ENCODE data around the gene P3H2. TPM values are rescaled to one million over a fixed set of nuclear protein-coding genes. Genes with fewer than 3 reads are reported as not detected.
"Not testable (repeated sequence)": the region's sequence is repeated elsewhere in the genome, so short reads cannot be mapped to it uniquely, and the experiment has no call there.

P3H2 gene
- total RNA-seq, 3 donors from 2014 or later: 16.1 to 51.1 (median 44.1) TPM

DNA sequence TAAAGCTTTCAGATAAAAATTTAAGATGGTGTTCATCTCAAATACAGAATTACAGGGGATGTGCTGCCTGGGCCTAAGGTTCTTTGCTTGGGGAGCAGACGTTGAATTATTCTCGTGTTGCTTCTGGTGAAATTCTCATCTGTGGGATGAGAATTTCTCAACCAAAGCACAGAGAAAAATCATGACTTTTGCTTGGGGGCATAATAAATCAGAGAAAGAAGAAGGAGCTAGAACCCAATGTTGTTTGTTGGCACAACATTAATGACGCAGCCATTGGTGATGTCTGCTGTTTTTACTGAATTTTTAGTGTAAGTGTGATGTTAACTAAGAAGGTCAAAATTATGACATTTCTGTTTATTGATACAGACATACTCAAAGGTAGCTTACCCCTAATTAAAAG, 35.7 kb downstream of the P3H2 start:
- no peaks in the 10 kb centered on the region for H3K9me3 ChIP-seq
- H3K4me1 ChIP-seq (ENCODE audit: low read depth): no peaks in the 10 kb centered on the region
- no peak for DNase-seq
- TF ChIP-seq, protein P1, sequence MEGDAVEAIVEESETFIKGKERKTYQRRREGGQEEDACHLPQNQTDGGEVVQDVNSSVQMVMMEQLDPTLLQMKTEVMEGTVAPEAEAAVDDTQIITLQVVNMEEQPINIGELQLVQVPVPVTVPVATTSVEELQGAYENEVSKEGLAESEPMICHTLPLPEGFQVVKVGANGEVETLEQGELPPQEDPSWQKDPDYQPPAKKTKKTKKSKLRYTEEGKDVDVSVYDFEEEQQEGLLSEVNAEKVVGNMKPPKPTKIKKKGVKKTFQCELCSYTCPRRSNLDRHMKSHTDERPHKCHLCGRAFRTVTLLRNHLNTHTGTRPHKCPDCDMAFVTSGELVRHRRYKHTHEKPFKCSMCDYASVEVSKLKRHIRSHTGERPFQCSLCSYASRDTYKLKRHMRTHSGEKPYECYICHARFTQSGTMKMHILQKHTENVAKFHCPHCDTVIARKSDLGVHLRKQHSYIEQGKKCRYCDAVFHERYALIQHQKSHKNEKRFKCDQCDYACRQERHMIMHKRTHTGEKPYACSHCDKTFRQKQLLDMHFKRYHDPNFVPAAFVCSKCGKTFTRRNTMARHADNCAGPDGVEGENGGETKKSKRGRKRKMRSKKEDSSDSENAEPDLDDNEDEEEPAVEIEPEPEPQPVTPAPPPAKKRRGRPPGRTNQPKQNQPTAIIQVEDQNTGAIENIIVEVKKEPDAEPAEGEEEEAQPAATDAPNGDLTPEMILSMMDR (IDR thresholded peaks at IDR 0.05): no peak
- no peak overlapping the region for H3K4me3 ChIP-seq
- intact Hi-C loops (cut with DNase I, micrococcal nuclease): no loop called here
- H3K36me3 ChIP-seq (ENCODE audit: low read depth): no peaks in the 10 kb centered on the region
- ATAC-seq: no peak

DNA sequence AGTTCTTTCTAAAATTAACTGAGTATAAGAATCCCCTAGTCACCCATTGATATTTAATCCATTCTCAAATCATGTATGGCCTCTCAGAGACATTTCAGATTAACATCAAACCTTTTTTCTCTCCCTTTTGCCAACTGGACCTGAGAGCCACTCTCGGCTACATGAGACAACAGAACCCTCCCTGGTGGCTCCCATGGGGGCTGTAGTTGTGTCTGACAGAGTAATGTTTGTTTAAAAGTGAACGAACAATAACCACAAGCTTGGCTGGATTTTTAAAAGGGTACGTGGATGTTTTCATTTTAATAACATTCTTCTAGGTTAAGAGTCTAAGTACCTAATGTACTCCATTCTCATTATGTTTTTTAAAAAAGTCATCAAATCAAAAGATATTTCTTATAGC, 37.1 kb downstream of the P3H2 start:
- no peaks in the 10 kb centered on the region for H3K4me1 ChIP-seq (ENCODE audit: low read depth)
- H3K36me3 ChIP-seq (ENCODE audit: low read depth): no peaks in the 10 kb centered on the region
- ATAC-seq (no peak), DNase-seq (no peak)
- no peaks in the 10 kb centered on the region for H3K9me3 ChIP-seq
- TF ChIP-seq, protein P1 (IDR thresholded peaks at IDR 0.05): no peak
- intact Hi-C loops (cut with DNase I, micrococcal nuclease): no loop called here
- H3K4me3 ChIP-seq: no peak overlapping the region

- H3K4me3 ChIP-seq: no peak overlapping the region
- intact Hi-C loops (cut with DNase I, micrococcal nuclease): no loop called here
- no peaks in the 10 kb centered on the region for H3K4me1 ChIP-seq (ENCODE audit: low read depth)
- ATAC-seq (no peak), DNase-seq (no peak)
- H3K9me3 ChIP-seq: no peaks in the 10 kb centered on the region
- TF ChIP-seq, protein P1 (IDR thresholded peaks at IDR 0.05): no peak
- no peaks in the 10 kb centered on the region for H3K36me3 ChIP-seq (ENCODE audit: low read depth)
Observed at GRCh38 chr3:190081389-190081788, 39.3 kb downstream of the P3H2 start.

GRCh38 chr3:190079173-190079572, 41.5 kb downstream of the P3H2 start:
- H3K4me1 ChIP-seq (ENCODE audit: low read depth); ATAC-seq; H3K4me3 ChIP-seq; H3K36me3 ChIP-seq (ENCODE audit: low read depth); DNase-seq; intact Hi-C loops (cut with DNase I, micrococcal nuclease); H3K9me3 ChIP-seq: not testable (repeated sequence)

- H3K4me1 ChIP-seq (ENCODE audit: low read depth): peaks cover 8% of the 10 kb centered on the region
- intact Hi-C loops (cut with DNase I, micrococcal nuclease): no loop called here
- no peak overlapping the region for H3K4me3 ChIP-seq
- ATAC-seq (no peak), DNase-seq (no peak)
- H3K36me3 ChIP-seq (ENCODE audit: low read depth): no peaks in the 10 kb centered on the region
- TF ChIP-seq, protein P1 (IDR thresholded peaks at IDR 0.05): no peak
- no peaks in the 10 kb centered on the region for H3K9me3 ChIP-seq
Observed at GRCh38 chr3:190077395-190078045, 43.2 kb downstream of the P3H2 start.

GRCh38 chr3:190076601-190077394, 43.9 kb downstream of the P3H2 start:
- intact Hi-C loops (cut with DNase I, micrococcal nuclease): no loop called here
- H3K4me3 ChIP-seq: no peak overlapping the region
- no peaks in the 10 kb centered on the region for H3K36me3 ChIP-seq (ENCODE audit: low read depth)
- no peaks in the 10 kb centered on the region for H3K9me3 ChIP-seq
- no peak for DNase-seq
- H3K4me1 ChIP-seq (ENCODE audit: low read depth): peaks cover 8% of the 10 kb centered on the region
- peak; percentile 19 for ATAC-seq
- TF ChIP-seq, protein P1 (IDR thresholded peaks at IDR 0.05): no peak
